ENCODE measurements around the gene FAM20C. TPM values are rescaled to one million over a fixed set of nuclear protein-coding genes. Genes with fewer than 3 reads are reported as not detected.

Gene FAM20C
- total RNA-seq, 2 experiments from 2014 or later: not detected

DNA sequence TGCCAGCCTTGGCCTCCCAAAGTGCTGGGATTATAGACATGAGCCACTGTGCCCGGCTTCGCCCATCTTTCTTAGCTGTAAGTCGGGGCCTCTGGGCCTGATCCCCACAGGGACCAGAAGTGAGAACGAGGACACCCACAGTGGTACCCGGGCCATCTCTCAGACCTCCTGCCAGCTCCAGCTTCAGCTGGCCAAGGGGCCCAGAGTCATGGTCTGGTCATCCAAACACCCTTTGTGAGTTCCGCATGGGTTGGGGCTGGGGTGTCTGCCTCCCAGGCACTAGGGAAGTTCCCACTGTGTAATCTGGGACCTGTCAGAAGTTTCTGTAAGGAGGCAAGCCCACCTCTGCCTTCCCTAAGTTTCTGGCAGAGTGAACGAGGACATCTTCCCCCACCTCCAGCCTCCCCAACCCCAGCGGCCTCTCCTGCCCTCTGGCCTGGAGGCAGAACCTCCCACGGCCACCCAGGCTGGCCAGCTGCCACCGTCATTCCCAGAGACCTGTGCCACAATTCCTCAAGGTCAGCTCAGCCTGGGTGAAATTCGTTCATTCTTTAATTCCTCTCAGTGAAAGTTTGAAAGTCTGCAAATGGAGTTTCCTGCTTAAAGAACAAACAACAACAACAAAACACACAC, 78.1 kb downstream of the FAM20C start:
- no peak overlapping the region for H2AFZ ChIP-seq (ENCODE audit: low read length)
- H3K4me3 ChIP-seq (ENCODE audit: low read depth, low read length, poor library complexity, severe bottlenecking): no peak overlapping the region
- H4K20me1 ChIP-seq (ENCODE audit: insufficient read depth, low read length): no peaks in the 10 kb centered on the region
- H3K4me2 ChIP-seq (ENCODE audit: low read length): no peak overlapping the region
- no peak overlapping the region for H3K27ac ChIP-seq (ENCODE audit: low read depth, low read length, poor library complexity, severe bottlenecking)
- ChIA-PET CTCF (ENCODE audit: unreplicated experiment) (no interaction called here), POLR2A (no interaction called here)
- intact Hi-C loops (cut with micrococcal nuclease; ENCODE audit: unreplicated experiment): no loop called here
- no peaks in the 10 kb centered on the region for H3K9me3 ChIP-seq (ENCODE audit: low read length)
- DNase-seq (ENCODE audit: low spot score): no peak
- no peaks in the 10 kb centered on the region for H3K79me2 ChIP-seq (ENCODE audit: insufficient read depth, low read depth, low read length)
- no peaks in the 10 kb centered on the region for H3K9me2 ChIP-seq (ENCODE audit: insufficient read depth, low read length)
- no peaks in the 10 kb centered on the region for H3K36me3 ChIP-seq (ENCODE audit: insufficient read depth, low read length)
- no TSS peak for BruUV-seq (replicated peaks)
- TF ChIP-seq EZH2phosphoT487 (IDR thresholded peaks at IDR 0.05; ENCODE audit: borderline replicate concordance, low read depth, low read length): no peak
- TF ChIP-seq, protein P1, sequence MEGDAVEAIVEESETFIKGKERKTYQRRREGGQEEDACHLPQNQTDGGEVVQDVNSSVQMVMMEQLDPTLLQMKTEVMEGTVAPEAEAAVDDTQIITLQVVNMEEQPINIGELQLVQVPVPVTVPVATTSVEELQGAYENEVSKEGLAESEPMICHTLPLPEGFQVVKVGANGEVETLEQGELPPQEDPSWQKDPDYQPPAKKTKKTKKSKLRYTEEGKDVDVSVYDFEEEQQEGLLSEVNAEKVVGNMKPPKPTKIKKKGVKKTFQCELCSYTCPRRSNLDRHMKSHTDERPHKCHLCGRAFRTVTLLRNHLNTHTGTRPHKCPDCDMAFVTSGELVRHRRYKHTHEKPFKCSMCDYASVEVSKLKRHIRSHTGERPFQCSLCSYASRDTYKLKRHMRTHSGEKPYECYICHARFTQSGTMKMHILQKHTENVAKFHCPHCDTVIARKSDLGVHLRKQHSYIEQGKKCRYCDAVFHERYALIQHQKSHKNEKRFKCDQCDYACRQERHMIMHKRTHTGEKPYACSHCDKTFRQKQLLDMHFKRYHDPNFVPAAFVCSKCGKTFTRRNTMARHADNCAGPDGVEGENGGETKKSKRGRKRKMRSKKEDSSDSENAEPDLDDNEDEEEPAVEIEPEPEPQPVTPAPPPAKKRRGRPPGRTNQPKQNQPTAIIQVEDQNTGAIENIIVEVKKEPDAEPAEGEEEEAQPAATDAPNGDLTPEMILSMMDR (conservative IDR thresholded peaks at IDR 0.05; ENCODE audit: low read length): no peak
- H3K4me1 ChIP-seq (ENCODE audit: insufficient read depth, low read length, poor library complexity, severe bottlenecking): no peaks in the 10 kb centered on the region

GRCh38 chr7:271266-272107, 79.1 kb downstream of the FAM20C start:
- Histone ChIP-seq H3K9me2 (ENCODE audit: insufficient read depth, low read length) (no peaks in the 10 kb centered on the region), H3K27ac (ENCODE audit: low read depth, low read length, poor library complexity, severe bottlenecking) (no peak overlapping the region), H3K36me3 (ENCODE audit: insufficient read depth, low read length) (no peaks in the 10 kb centered on the region), H3K4me2 (ENCODE audit: low read length) (no peak overlapping the region), H4K20me1 (ENCODE audit: insufficient read depth, low read length) (no peaks in the 10 kb centered on the region), H3K4me1 (ENCODE audit: insufficient read depth, low read length, poor library complexity, severe bottlenecking) (no peaks in the 10 kb centered on the region), H3K9me3 (ENCODE audit: low read length) (no peaks in the 10 kb centered on the region), H2AFZ (ENCODE audit: low read length) (no peak overlapping the region), H3K79me2 (ENCODE audit: insufficient read depth, low read depth, low read length) (no peaks in the 10 kb centered on the region), H3K4me3 (ENCODE audit: low read depth, low read length, poor library complexity, severe bottlenecking) (no peak overlapping the region)
- DNase-seq (ENCODE audit: low spot score): no peak
- ChIA-PET CTCF (ENCODE audit: unreplicated experiment) (no interaction called here), POLR2A (no interaction called here)
- intact Hi-C loops (cut with micrococcal nuclease; ENCODE audit: unreplicated experiment): no loop called here
- BruUV-seq (replicated peaks): no TSS peak
- TF ChIP-seq, protein P1 (conservative IDR thresholded peaks at IDR 0.05; ENCODE audit: low read length): no peak
- no peak for TF ChIP-seq EZH2phosphoT487 (IDR thresholded peaks at IDR 0.05; ENCODE audit: borderline replicate concordance, low read depth, low read length)

DNA sequence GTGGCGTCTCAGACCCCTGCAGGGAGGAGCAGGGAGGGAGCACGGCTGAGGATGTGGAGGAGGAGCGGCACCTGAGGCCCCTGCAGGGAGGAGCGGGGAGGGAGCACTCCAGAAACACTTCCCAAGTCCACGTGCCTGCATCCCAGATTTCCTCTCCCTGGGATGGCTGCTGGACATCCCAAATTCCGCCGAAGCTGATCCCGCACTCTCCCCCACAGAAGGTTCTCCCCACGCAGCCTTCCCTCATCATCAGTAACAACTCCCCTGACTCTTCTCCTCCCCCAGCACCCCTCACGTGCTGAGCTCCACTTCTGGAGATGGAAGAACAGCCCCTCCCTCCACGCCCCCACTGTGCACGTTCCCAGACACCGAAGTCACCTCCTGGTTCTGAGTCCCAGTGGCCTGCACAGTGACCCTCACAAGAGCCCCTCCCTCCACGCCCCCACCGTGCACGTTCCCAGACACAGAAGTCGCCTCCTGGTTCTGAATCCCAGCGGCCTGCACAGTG, 79.8 kb downstream of the FAM20C start:
- intact Hi-C loops (cut with micrococcal nuclease; ENCODE audit: unreplicated experiment): no loop called here
- Histone ChIP-seq H3K27ac (ENCODE audit: low read depth, low read length, poor library complexity, severe bottlenecking) (no peak overlapping the region), H3K4me1 (ENCODE audit: insufficient read depth, low read length, poor library complexity, severe bottlenecking) (no peaks in the 10 kb centered on the region), H3K9me3 (ENCODE audit: low read length) (no peaks in the 10 kb centered on the region), H2AFZ (ENCODE audit: low read length) (no peak overlapping the region), H3K4me3 (ENCODE audit: low read depth, low read length, poor library complexity, severe bottlenecking) (no peak overlapping the region), H3K79me2 (ENCODE audit: insufficient read depth, low read depth, low read length) (no peaks in the 10 kb centered on the region), H3K9me2 (ENCODE audit: insufficient read depth, low read length) (no peaks in the 10 kb centered on the region), H3K4me2 (ENCODE audit: low read length) (no peak overlapping the region), H4K20me1 (ENCODE audit: insufficient read depth, low read length) (no peaks in the 10 kb centered on the region), H3K36me3 (ENCODE audit: insufficient read depth, low read length) (no peaks in the 10 kb centered on the region)
- TF ChIP-seq EZH2phosphoT487 (IDR thresholded peaks at IDR 0.05; ENCODE audit: borderline replicate concordance, low read depth, low read length): no peak
- TF ChIP-seq, protein P1 (conservative IDR thresholded peaks at IDR 0.05; ENCODE audit: low read length): no peak
- CTCF ChIA-PET (ENCODE audit: unreplicated experiment): no interaction called here
- no peak for DNase-seq (ENCODE audit: low spot score)
- BruUV-seq (replicated peaks): no TSS peak
- POLR2A ChIA-PET: no interaction called here
